ENCODE data around the gene TNIK. TPM values are rescaled to one million over a fixed set of nuclear protein-coding genes. Genes with fewer than 3 reads are reported as not detected.

TNIK gene
- total RNA-seq, 4 donors from 2014 or later = 32.9 to 41.7 (median 38.0) TPM

DNA sequence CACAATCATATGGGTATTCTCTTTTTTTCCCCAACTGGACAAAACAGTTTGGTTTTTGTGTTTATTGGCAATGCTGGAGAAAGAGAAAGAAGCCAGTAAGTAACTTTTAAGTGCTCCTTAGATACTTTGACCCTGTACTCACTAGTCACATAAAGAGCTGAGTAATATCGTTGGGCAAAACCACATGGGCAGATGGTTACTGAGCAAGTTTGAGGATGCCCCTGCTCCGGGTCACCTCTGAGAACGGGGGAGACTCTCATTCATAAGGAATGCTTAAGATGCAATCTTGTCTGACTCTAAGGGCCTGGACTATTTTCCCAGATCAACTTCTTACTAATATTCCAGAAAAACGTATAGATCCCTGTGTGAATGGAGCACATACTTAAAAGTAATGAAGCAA lies 327.3 kb downstream of the TNIK start:
- Histone ChIP-seq H3K27me3 (no peaks in the 10 kb centered on the region), H3K4me3 (no peak overlapping the region), H3K36me3 (peaks cover 0 to 33% of the 10 kb centered on the region in 2 donors), H3K9me3 (no peaks in the 10 kb centered on the region), H3K27ac (no peak overlapping the region), H3K4me1 (peaks cover 0 to 5% (median 2%) of the 10 kb centered on the region in 3 donors)
- 88 to 94% methylated on average over 4 of the region's 4 CpGs for WGBS, 2 donors (ENCODE audit: low coverage in 1 of 2)
- no peak for TF ChIP-seq EP300 (IDR thresholded peaks at IDR 0.05)
- no peak for TF ChIP-seq POLR2A (IDR thresholded peaks at IDR 0.05)
- TF ChIP-seq, protein P1, sequence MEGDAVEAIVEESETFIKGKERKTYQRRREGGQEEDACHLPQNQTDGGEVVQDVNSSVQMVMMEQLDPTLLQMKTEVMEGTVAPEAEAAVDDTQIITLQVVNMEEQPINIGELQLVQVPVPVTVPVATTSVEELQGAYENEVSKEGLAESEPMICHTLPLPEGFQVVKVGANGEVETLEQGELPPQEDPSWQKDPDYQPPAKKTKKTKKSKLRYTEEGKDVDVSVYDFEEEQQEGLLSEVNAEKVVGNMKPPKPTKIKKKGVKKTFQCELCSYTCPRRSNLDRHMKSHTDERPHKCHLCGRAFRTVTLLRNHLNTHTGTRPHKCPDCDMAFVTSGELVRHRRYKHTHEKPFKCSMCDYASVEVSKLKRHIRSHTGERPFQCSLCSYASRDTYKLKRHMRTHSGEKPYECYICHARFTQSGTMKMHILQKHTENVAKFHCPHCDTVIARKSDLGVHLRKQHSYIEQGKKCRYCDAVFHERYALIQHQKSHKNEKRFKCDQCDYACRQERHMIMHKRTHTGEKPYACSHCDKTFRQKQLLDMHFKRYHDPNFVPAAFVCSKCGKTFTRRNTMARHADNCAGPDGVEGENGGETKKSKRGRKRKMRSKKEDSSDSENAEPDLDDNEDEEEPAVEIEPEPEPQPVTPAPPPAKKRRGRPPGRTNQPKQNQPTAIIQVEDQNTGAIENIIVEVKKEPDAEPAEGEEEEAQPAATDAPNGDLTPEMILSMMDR (IDR thresholded peaks at IDR 0.05) = no peak
- TF ChIP-seq POLR2AphosphoS5 (IDR thresholded peaks at IDR 0.05) = no peak
- no peak for ATAC-seq

DNA sequence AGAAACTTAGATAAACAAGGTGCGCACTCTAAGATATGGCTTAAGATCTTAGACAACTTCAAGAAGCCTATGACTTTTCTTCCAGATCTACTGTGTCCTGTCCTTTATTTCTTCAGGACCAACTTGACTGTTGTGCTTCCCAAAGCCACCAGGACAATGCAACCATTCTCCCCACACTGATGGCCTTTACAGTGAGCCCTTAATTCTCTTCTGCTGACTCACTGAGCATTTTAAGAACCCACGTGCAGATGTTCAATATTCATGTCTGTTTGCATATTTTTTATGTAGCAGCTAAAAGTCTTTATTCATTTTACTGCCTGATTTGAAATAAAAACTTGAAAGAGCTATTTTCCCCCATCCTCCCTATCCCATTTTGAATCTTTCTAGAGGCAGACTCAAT lies 330.4 kb downstream of the TNIK start:
- Histone ChIP-seq H3K4me1 (peaks cover 0 to 5% (median 2%) of the 10 kb centered on the region in 3 donors), H3K27me3 (no peaks in the 10 kb centered on the region), H3K4me3 (no peak overlapping the region), H3K27ac (no peak overlapping the region), H3K9me3 (no peaks in the 10 kb centered on the region), H3K36me3 (peaks cover 0 to 32% of the 10 kb centered on the region in 2 donors)
- ATAC-seq = no peak
- TF ChIP-seq POLR2AphosphoS5 (IDR thresholded peaks at IDR 0.05) = no peak
- no peak for TF ChIP-seq EP300 (IDR thresholded peaks at IDR 0.05)
- TF ChIP-seq, protein P1 (IDR thresholded peaks at IDR 0.05) = no peak
- TF ChIP-seq POLR2A (IDR thresholded peaks at IDR 0.05) = no peak
- 69 to 70% methylated on average over 2 of the region's 2 CpGs for WGBS, 2 donors (ENCODE audit: low coverage in 1 of 2)

DNA sequence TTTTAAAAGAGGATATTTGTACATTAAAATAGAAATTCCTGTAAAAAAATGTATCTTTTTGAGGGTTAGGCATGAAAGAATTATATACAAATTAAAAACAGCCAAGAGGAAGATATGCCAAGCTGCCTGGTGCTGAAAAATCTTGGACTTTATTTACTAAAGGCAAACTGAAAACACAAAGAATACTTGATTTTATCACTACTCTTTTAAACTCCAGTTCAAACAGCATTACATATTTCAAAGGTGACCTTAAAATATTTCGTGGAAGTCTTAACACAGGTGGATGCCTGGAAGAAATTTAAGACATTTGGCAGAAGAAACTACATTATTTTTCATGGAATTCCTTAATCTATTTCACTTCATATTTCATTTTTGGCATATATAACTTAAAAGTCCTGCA lies 332.6 kb downstream of the TNIK start:
- WGBS, 2 donors (ENCODE audit: low coverage in 1 of 2) = 71 to 96% methylated on average over 1 of the region's 1 CpG
- H3K4me1 ChIP-seq = no peaks in the 10 kb centered on the region
- no peak overlapping the region for H3K27ac ChIP-seq
- H3K9me3 ChIP-seq = no peaks in the 10 kb centered on the region
- TF ChIP-seq POLR2A (IDR thresholded peaks at IDR 0.05) (no peak), POLR2AphosphoS5 (IDR thresholded peaks at IDR 0.05) (no peak), EP300 (IDR thresholded peaks at IDR 0.05) (no peak)
- TF ChIP-seq, protein P1 (IDR thresholded peaks at IDR 0.05) = no peak
- H3K27me3 ChIP-seq = no peaks in the 10 kb centered on the region
- no peak for ATAC-seq
- peaks cover 0 to 52% of the 10 kb centered on the region in 2 donors for H3K36me3 ChIP-seq
- H3K4me3 ChIP-seq = no peak overlapping the region

DNA sequence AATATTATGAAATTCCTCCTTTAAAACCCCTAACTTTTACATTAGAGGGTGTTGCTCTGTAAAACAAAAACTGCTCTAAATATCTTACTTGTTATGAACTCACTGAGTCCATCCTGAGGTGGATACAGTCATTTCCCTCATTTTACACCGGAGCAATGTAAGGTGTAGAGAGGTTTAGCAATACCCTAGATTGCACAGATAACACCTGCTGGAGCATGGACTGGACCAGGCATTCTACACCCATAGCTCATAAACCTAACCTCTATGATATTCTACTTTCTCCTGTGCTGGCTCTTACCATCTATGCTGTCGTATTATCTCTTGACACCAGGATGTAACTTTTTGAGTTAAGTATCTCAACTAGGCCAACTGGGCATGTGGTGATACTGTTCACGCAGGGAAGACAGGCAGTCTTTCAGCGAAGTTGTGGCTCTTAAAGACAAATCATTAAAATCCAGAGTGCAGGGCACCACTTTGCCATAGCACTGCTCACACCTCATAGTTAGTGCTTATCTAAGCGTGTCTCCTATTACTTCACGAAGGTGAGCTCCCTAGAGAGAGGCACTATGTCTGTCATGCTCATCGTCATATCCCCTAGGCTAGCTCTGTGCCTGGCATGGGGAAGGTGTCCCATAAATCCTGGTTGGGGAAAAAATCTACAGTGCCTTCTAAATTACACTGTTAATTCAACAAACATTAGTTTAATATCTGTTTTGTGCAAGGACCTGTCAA lies 333.6 kb downstream of the TNIK start:
- Histone ChIP-seq H3K4me3 (no peak overlapping the region), H3K27me3 (no peaks in the 10 kb centered on the region), H3K27ac (no peak overlapping the region), H3K36me3 (peaks cover 0 to 61% of the 10 kb centered on the region in 2 donors), H3K9me3 (no peaks in the 10 kb centered on the region), H3K4me1 (no peaks in the 10 kb centered on the region)
- TF ChIP-seq, protein P1 (IDR thresholded peaks at IDR 0.05) = no peak
- WGBS, 2 donors (ENCODE audit: low coverage in 1 of 2) = 90 to 100% methylated on average over 1 to 7 of the region's 7 CpGs
- ATAC-seq = no peak

DNA sequence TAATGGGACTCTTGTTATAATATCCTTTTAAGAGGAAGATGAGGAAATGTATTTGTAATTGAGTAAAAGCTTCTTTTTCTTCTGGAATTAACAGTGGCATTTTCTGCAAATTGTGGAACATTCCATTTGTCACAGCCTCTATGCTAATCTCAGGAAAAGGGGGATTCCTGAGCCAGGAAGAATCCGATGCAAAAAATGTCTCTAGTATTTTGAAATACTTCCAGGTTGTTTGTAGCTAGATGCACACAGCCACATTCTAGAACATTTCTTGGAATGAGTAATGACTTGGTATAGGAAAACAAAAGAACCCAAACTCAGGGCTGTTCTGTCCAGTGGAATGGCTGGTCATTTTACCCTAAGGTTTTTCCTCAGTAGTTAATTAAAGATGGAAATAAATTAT lies 335.2 kb downstream of the TNIK start:
- Histone ChIP-seq H3K36me3 (peaks cover 0 to 74% of the 10 kb centered on the region in 2 donors), H3K4me3 (no peak overlapping the region), H3K27me3 (no peaks in the 10 kb centered on the region), H3K4me1 (no peaks in the 10 kb centered on the region), H3K9me3 (no peaks in the 10 kb centered on the region), H3K27ac (no peak overlapping the region)
- 5 to 33% methylated on average over 1 of the region's 1 CpG for WGBS, 2 donors (ENCODE audit: low coverage in 1 of 2)
- TF ChIP-seq, protein P1 (IDR thresholded peaks at IDR 0.05) = no peak
- TF ChIP-seq EP300 (IDR thresholded peaks at IDR 0.05) (no peak), POLR2AphosphoS5 (IDR thresholded peaks at IDR 0.05) (no peak), POLR2A (IDR thresholded peaks at IDR 0.05) (no peak)
- ATAC-seq = no peak

Data from gastroesophageal sphincter (tissue), 4 donors.